22Rv1 (cell line): Measurements from ENCODE around the gene KRT35.

ENCODE experiments used
- H3K27ac ChIP-seq: fragments of 450-650 bp; 2 replicates; pipeline ENCODE4 v1.5.1; 2017
- ZFX ChIP-seq: fragments of 450-650 bp; IDR thresholded peaks from 2 replicates; pipeline ENCODE4 v1.6.1; 2017; ENCODE audit warnings: antibody characterized with exemption, borderline replicate concordance
- TF ChIP-seq, protein P1 (sequence below): fragments of 450-650 bp; IDR thresholded peaks from 2 replicates; pipeline ENCODE4 v1.5.1; 2017; ENCODE audit warnings: mild to moderate bottlenecking

The KRT35 gene

DNA sequence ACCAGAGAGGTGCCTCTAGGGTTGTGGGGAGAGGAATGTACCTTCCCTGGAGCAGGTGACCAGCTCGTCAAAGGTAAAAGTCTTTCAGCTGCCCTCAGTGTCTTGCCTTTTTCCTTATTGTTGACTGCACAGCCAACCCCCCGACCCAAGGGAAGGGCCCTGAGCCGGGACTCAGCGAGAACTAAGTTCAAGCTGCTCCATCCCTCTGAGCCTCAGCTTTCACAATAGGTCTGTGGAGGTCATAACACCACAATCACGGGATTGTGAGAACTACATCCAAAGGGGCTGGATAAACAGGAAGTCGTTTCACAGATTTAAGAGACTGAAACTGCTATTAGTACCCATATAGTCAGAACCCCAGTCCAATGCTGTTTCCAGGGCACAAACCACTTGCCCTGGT, 11.4 kb upstream of the KRT35 start:
- TF ChIP-seq, protein P1, sequence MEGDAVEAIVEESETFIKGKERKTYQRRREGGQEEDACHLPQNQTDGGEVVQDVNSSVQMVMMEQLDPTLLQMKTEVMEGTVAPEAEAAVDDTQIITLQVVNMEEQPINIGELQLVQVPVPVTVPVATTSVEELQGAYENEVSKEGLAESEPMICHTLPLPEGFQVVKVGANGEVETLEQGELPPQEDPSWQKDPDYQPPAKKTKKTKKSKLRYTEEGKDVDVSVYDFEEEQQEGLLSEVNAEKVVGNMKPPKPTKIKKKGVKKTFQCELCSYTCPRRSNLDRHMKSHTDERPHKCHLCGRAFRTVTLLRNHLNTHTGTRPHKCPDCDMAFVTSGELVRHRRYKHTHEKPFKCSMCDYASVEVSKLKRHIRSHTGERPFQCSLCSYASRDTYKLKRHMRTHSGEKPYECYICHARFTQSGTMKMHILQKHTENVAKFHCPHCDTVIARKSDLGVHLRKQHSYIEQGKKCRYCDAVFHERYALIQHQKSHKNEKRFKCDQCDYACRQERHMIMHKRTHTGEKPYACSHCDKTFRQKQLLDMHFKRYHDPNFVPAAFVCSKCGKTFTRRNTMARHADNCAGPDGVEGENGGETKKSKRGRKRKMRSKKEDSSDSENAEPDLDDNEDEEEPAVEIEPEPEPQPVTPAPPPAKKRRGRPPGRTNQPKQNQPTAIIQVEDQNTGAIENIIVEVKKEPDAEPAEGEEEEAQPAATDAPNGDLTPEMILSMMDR = no peak
- no peak overlapping the region for H3K27ac ChIP-seq

DNA sequence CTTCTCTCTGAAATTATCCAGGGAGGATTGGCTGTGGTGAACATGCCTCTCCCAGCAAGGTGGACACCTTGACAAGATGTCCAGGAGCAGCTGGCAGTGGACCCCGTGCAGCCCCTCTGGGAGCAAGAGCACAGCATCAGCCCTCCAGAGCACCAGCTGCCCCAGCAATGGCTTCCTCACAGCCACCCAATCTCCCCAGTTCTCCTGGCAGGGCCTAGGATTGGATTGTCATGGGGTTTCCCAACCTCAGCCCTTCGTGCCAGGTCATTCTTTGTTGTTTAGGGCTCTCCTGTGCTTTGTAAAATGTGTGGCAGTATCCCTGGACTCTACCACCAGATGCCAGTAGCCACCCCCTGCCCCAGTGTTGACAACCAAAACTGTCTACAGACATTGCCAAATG, 10.5 kb upstream of the KRT35 start:
- no peak for TF ChIP-seq ZFX
- TF ChIP-seq, protein P1 = no peak
- H3K27ac ChIP-seq = no peak overlapping the region

DNA sequence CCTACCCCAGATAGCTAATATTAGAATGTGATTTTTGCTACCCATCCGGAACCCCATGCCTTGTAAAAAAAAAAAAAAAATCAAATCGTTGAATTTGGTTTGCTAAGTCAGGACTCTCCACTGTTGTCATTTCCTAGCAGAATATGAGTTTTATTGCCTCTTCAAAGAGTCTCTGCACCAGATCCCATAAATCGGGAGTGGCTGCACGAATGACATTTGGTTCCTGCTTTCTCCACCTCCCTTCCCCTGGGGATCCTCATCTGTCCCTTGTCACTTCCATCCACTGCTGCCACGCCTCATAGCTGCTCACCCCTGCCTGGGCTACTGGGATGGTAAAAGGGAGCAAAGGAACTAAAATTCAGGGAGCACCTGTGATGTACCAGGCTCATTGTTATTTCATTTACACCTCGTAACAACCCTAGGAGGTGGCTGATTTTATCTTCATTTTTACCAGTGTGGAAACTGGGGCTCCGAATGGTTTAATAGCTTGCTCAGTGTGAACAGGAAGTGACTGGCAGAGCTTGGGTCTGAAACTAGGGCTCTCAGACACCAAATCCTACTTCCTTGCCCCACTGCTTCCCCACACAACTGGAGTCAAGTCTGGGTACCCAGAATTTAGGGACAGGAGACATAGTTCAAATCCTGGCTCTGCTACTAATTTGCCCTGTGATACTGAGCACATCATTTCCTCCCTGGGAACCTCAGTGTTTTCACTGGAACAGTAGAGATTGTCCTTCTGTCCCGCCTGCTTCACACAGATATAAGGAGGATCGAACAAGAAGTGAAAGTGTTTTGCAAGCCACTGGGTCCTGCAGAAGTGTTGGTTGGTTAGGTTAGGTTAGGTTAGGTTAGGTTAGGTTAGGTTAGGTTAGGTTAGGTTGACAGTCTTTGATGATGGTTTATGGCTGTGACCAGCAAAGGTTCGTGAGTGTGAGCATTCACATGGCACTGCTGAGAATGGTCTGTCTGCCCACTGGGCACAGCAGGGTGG, 9.3 kb upstream of the KRT35 start:
- TF ChIP-seq ZFX = no peak
- TF ChIP-seq, protein P1 = no peak
- H3K27ac ChIP-seq = no peak overlapping the region

DNA sequence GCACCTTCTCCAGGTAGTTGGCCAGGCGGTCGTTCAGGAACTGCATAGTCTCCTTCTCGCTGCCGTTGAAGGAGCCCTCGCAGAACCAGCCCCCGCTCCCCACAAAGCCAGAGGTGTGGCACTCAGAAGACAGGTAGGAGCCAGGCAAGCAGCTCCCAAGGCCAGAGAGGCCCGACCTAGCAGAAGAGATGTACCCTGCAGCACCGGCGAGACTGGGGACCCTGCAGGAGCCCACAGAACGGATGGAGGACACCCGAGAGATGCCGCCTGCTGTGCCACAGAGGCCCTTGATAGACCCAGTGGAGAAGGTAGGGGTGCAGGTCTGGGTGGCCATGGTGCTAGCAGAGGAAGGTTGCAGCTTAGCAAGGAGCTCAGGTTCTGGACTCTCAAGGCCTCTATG, 8.6 kb upstream of the KRT35 start, which contains the start of gene KRT36:
Gene KRT36, minus strand, starts transcription at position 380 of the 400 bp plus-strand sequence. Its CDS starts 46 bp downstream, at position 334.
- no peak within 1 kb of the TSS for H3K27ac ChIP-seq
- TF ChIP-seq, protein P1 = no peak
- no peak for TF ChIP-seq ZFX

DNA sequence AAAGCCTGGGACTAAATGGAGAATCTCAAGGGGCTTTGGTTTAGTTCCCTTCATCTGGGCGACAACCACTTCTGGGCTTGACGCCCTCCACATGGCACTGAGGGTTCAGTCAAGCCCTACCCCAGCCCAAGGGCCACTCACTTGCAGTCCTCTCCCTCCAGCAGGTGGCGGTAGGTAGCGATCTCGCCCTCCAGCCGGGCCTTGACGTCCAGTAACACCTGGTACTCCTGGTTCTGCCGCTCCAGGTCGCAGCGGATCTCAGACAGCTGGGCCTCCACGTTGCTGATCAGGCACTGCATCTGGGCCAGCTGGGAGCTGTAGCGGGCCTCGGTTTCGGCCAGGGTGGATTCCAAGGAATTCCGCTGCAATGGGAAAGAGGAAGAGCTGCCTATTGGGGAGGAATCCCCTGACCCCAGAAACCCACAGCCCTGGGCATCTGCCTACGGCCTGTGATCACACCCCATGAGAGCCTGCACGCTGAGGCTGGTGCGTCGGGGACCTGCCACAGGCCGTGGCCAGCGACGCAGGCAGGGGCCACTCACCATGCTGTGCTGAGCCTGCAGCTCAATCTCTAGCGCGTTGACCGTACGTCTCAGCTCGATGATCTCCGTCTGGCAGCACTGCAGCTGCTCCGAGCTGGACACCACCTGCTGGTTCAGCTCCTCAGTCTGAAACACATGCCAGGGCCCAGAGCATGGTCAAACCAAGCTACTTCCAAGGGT, 6.0 kb upstream of the KRT35 start:
- no peak overlapping the region for H3K27ac ChIP-seq
- TF ChIP-seq, protein P1 = peak; percentile 86
- TF ChIP-seq ZFX = no peak

DNA sequence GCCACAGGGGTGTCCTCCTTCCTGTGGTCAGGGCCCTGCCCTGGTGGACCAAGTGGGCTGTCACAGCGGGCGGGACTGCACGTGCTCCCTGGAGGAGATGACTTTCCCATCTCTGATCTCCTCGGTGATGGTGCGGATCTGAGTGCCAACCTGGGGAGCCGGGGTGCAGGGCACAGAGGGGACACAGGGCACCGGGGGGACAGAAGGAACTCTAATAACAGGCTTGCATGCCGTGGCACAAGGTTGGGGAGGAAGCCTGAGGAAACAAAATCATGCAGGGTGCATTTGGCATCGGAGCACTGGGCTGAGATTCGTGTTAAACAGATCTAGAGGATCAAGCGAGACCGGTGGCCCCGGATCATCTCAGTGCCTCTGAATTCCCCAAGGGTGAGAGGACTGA, 5.4 kb upstream of the KRT35 start:
- H3K27ac ChIP-seq = no peak overlapping the region
- TF ChIP-seq, protein P1 = no peak
- TF ChIP-seq ZFX = no peak
